ENCODE data around the gene LRIG3. TPM values are rescaled to one million over a fixed set of nuclear protein-coding genes. Genes with fewer than 3 reads are reported as not detected.

LRIG3 gene
- total RNA-seq, 1 experiment from 2014 or later, result 16.5 TPM

GRCh38 chr12:58939399-58940100, 19.2 kb upstream of the LRIG3 start:
- in situ Hi-C loops (cut with HindIII; ENCODE audit: low pct_unique_long_range_greater_than_20kb, low sequenced_read_pairs), result no loop called here
- no peak for DNase-seq (ENCODE audit: low read depth)

DNA sequence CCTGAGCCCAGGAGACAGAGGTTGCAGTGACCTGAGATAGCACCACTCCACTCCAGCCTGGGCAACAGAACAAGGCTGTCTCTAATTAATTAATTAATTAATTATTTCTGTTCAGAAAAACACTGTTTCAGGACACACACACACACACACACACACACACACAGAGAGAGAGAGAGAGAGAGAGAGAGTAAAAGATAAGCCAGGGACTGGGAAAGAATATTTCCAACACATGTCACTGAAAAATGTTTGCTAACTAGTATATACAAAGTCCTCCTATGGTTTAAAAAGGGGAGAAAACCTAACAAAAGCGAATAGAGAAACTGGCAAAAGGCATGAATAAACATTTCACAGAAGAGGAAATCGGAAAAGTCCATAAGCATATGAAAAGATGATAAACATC, 18.1 kb upstream of the LRIG3 start:
- DNase-seq (ENCODE audit: low read depth), result no peak
- in situ Hi-C loops (cut with HindIII; ENCODE audit: low pct_unique_long_range_greater_than_20kb, low sequenced_read_pairs), result no loop called here

GRCh38 chr12:58934528-58934927, 14.2 kb upstream of the LRIG3 start:
- in situ Hi-C loops (cut with HindIII; ENCODE audit: low pct_unique_long_range_greater_than_20kb, low sequenced_read_pairs), result no loop called here
- DNase-seq (ENCODE audit: low read depth), result no peak

- in situ Hi-C loops (cut with HindIII; ENCODE audit: low pct_unique_long_range_greater_than_20kb, low sequenced_read_pairs), result no loop called here
- no peak for DNase-seq (ENCODE audit: low read depth)
These were observed 12.7 kb upstream of the LRIG3 start for GRCh38 chr12:58932806-58933681.

- in situ Hi-C loops (cut with HindIII; ENCODE audit: low pct_unique_long_range_greater_than_20kb, low sequenced_read_pairs), result no loop called here
- no peak for DNase-seq (ENCODE audit: low read depth)
These were observed 11.2 kb upstream of the LRIG3 start for GRCh38 chr12:58931518-58931917.

GRCh38 chr12:58930770-58931324, 10.5 kb upstream of the LRIG3 start:
- DNase-seq (ENCODE audit: low read depth), result no peak
- in situ Hi-C loops (cut with HindIII; ENCODE audit: low pct_unique_long_range_greater_than_20kb, low sequenced_read_pairs), result no loop called here

- no peak for DNase-seq (ENCODE audit: low read depth)
- in situ Hi-C loops (cut with HindIII; ENCODE audit: low pct_unique_long_range_greater_than_20kb, low sequenced_read_pairs), result no loop called here
These were observed 6.8 kb upstream of the LRIG3 start for GRCh38 chr12:58927120-58927519.

- DNase-seq (ENCODE audit: low read depth), result no peak
- in situ Hi-C loops (cut with HindIII; ENCODE audit: low pct_unique_long_range_greater_than_20kb, low sequenced_read_pairs), result no loop called here
These were observed 6.3 kb upstream of the LRIG3 start for GRCh38 chr12:58926586-58926985.

DNA sequence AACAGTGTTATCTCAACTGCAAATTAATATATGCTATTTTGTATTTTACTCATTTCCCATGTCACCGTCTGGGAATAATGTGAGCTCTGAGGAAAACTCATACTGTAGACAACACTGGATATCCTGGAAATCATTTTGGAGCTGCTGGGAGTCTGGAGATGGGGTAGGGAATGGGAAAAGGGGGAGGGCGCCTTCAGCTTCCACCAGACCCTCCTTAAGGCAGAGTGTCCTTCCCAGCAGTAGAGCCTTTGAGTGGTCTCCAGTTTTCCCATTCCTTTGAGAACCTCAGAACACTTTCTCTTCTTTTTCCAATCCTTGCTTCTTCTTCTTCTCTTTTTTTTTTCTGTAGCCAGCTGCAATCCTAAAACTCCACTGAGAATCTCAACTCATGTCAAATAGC, 5.4 kb upstream of the LRIG3 start:
- in situ Hi-C loops (cut with HindIII; ENCODE audit: low pct_unique_long_range_greater_than_20kb, low sequenced_read_pairs), result no loop called here

DNA sequence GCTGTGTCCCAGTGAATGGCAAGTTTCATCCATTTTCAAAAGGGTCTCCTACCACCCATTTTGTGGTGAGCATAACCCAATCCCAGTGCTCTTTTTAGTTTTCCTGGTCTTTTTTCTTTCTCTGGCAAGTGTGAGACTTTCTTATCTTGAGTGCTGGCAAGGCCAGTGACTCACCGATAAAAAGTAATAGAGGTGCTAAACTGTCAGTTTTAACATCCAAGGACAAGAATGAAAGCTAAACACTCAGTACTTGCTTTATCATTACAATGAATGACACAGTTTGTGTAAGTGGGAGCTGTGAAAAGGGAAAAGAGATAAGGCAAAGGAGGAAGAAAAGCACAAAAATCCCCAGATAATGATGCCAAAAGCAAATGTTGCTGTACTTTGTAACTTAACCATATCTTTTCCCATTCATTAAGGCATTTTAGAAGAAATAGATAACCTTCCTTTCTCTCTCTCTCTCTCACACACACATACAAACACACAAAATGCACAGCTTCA, 4.9 kb upstream of the LRIG3 start:
- DNase-seq (ENCODE audit: low read depth), result peak; percentile 50
- in situ Hi-C loops (cut with HindIII; ENCODE audit: low pct_unique_long_range_greater_than_20kb, low sequenced_read_pairs), result no loop called here

More for the DNA sequence above, 5.4 kb upstream of the LRIG3 start:
- DNase-seq (ENCODE audit: low read depth), result no peak

DNA sequence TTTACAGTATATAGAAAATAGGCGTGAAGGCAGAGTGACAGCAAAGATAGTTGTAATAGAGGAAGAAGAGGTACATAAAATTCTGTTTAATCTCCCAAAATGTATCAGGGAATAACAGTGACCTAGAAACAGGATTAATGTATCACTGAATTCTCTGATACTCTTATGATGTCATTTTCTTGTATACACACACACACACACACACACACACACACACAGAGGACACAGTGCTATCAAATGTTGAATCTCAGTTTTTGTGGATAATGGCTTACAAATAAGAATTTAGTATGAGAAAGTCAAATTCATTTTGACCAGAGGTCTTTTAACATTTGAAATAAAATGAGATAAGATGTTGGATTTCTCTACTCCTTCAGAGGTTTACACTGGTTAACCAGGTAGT, 4.3 kb upstream of the LRIG3 start:
- in situ Hi-C loops (cut with HindIII; ENCODE audit: low pct_unique_long_range_greater_than_20kb, low sequenced_read_pairs), result no loop called here
- DNase-seq (ENCODE audit: low read depth), result no peak

DNA sequence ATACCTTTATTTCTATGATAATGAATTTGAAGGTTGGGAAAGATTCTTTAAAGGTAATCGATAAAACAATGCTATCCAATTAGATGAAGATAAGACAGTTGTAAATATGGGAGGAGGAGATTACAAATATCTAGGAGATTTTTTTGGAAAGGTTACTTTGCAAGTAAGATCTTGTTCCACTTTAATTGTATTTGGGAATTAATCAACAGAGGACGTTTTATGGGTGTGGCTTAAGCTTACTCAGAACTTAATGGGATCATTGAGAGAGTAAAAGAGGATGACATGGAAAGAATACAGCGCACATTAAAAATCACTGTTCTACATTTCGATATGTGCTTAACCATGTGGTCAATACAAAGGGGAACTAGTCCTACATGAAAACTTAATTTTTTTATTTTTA, 3.5 kb upstream of the LRIG3 start:
- in situ Hi-C loops (cut with HindIII; ENCODE audit: low pct_unique_long_range_greater_than_20kb, low sequenced_read_pairs), result no loop called here
- no peak for DNase-seq (ENCODE audit: low read depth)

- in situ Hi-C loops (cut with HindIII; ENCODE audit: low pct_unique_long_range_greater_than_20kb, low sequenced_read_pairs), result no loop called here
- DNase-seq (ENCODE audit: low read depth), result peak; percentile 71
These were observed 2.5 kb upstream of the LRIG3 start for GRCh38 chr12:58922849-58923248.

DNA sequence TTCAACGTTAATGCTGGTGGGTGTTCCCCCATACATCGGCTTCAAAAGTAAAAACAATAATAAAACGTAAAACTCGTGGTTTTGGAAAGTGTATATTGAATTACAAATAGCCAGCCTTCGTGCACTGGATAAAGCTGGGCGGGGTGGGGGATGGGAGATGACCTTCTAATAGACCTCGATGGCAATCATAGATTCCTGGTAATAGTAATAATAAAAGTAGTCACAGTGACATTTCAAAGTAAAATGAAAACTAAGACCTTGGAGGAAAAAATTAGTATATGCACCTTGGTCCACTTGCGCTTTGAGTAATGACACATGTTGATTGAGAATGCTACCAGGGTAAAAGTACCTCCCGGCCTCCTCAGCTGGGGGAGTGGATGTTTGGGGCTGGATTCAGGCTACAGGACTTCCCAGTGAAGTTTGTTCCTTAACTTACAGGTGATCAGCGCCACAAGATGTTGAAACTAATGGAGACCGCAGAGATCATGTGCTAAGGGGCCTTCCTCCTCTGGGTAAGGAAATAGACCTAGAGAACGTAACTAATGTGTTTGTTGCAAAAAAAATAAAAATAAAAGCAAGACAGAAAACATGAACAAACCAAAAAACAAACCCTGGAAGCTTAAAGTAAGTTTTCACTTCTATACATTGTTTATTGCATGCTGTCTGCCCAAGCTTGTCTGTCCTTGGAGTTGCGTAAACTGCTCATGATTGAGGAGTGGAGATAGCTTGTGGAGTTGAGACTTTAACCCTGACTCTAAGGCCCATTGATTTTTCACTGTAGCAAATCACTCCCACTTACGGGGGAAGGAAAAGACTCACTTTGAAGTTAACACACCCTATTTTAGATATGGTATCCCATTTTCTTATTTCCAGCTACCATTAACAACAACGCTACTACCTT, 907 bp upstream of the LRIG3 start:
- no peak for DNase-seq (ENCODE audit: low read depth)
- in situ Hi-C loops (cut with HindIII; ENCODE audit: low pct_unique_long_range_greater_than_20kb, low sequenced_read_pairs), result no loop called here

- peak; percentile 65 for DNase-seq (ENCODE audit: low read depth)
- in situ Hi-C loops (cut with HindIII; ENCODE audit: low pct_unique_long_range_greater_than_20kb, low sequenced_read_pairs), result no loop called here
These were observed 838 bp downstream of the LRIG3 start for GRCh38 chr12:58919231-58920101.

DNA sequence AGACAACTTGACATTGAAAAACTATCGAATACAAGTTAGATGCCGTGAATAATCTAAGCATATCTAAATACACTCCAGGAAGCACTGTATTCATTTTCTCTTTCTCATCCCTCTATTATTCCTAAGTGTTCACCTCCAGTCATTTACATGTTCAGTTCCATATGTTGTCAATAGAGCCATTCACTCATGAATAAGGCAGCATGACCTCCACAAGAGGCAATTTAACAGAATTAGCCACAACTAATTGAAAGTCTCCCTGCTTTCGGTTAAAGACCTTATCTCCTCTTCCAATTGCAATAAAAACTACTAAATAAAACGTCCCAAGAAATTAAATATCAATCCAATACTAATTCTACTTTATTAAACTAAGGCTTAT, 1.8 kb downstream of the LRIG3 start:
- in situ Hi-C loops (cut with HindIII; ENCODE audit: low pct_unique_long_range_greater_than_20kb, low sequenced_read_pairs), result no loop called here
- no peak for DNase-seq (ENCODE audit: low read depth)

- peak; percentile 26 for DNase-seq (ENCODE audit: low read depth)
- in situ Hi-C loops (cut with HindIII; ENCODE audit: low pct_unique_long_range_greater_than_20kb, low sequenced_read_pairs), result no loop called here
These were observed 2.4 kb downstream of the LRIG3 start for GRCh38 chr12:58917699-58918468.
